ENCODE measurements around the gene NXNL2.

NXNL2 gene

GRCh38 chr9:88544245-88544644, 9.3 kb downstream of the NXNL2 start:
- no peaks in the 10 kb centered on the region for H3K79me2 ChIP-seq (ENCODE audit: insufficient read depth, low read length)
- H2AFZ ChIP-seq (ENCODE audit: low read depth, low read length, severe bottlenecking): no peak overlapping the region
- TF ChIP-seq EZH2phosphoT487 (conservative IDR thresholded peaks at IDR 0.05; ENCODE audit: low read length) (no peak), CTCF (IDR thresholded peaks at IDR 0.05; ENCODE audit: insufficient read depth, low read length, poor library complexity, severe bottlenecking) (no peak)
- no peaks in the 10 kb centered on the region for H3K9me3 ChIP-seq (ENCODE audit: insufficient read depth, low read length)
- no peak overlapping the region for H3K27ac ChIP-seq (ENCODE audit: low read depth, low read length)
- no peak overlapping the region for H3K9ac ChIP-seq (ENCODE audit: low read length)
- H3F3A ChIP-seq (ENCODE audit: insufficient read depth): no peaks in the 10 kb centered on the region
- no peaks in the 10 kb centered on the region for H4K20me1 ChIP-seq (ENCODE audit: low read depth, low read length)
- no peaks in the 10 kb centered on the region for H3K27me3 ChIP-seq (ENCODE audit: low read length)
- no peaks in the 10 kb centered on the region for H3K9me2 ChIP-seq (replicated peaks; ENCODE audit: insufficient read depth, low read length)
- H3K36me3 ChIP-seq (ENCODE audit: low read length): no peaks in the 10 kb centered on the region
- H3K4me3 ChIP-seq (ENCODE audit: insufficient read depth, low read length, poor library complexity, severe bottlenecking): no peak overlapping the region
- H3K4me2 ChIP-seq (ENCODE audit: low read depth, low read length, poor library complexity, severe bottlenecking): no peak overlapping the region

- H3K9ac ChIP-seq (ENCODE audit: low read length): no peak overlapping the region
- H3K9me3 ChIP-seq (ENCODE audit: insufficient read depth, low read length): no peaks in the 10 kb centered on the region
- H3K79me2 ChIP-seq (ENCODE audit: insufficient read depth, low read length): no peaks in the 10 kb centered on the region
- TF ChIP-seq EZH2phosphoT487 (conservative IDR thresholded peaks at IDR 0.05; ENCODE audit: low read length): no peak
- no peak for TF ChIP-seq CTCF (IDR thresholded peaks at IDR 0.05; ENCODE audit: insufficient read depth, low read length, poor library complexity, severe bottlenecking)
- no peak overlapping the region for H3K27ac ChIP-seq (ENCODE audit: low read depth, low read length)
- H2AFZ ChIP-seq (ENCODE audit: low read depth, low read length, severe bottlenecking): no peak overlapping the region
- H3F3A ChIP-seq (ENCODE audit: insufficient read depth): no peaks in the 10 kb centered on the region
- H3K27me3 ChIP-seq (ENCODE audit: low read length): no peaks in the 10 kb centered on the region
- H3K36me3 ChIP-seq (ENCODE audit: low read length): no peaks in the 10 kb centered on the region
- H3K4me2 ChIP-seq (ENCODE audit: low read depth, low read length, poor library complexity, severe bottlenecking): no peak overlapping the region
- H4K20me1 ChIP-seq (ENCODE audit: low read depth, low read length): no peaks in the 10 kb centered on the region
- no peaks in the 10 kb centered on the region for H3K9me2 ChIP-seq (replicated peaks; ENCODE audit: insufficient read depth, low read length)
- no peak overlapping the region for H3K4me3 ChIP-seq (ENCODE audit: insufficient read depth, low read length, poor library complexity, severe bottlenecking)
Observed at GRCh38 chr9:88551546-88552137, 16.7 kb downstream of the NXNL2 start.

GRCh38 chr9:88553350-88553749, 18.4 kb downstream of the NXNL2 start:
- Histone ChIP-seq H3K4me3 (ENCODE audit: insufficient read depth, low read length, poor library complexity, severe bottlenecking) (no peak overlapping the region), H4K20me1 (ENCODE audit: low read depth, low read length) (no peaks in the 10 kb centered on the region), H3K9ac (ENCODE audit: low read length) (no peak overlapping the region), H3K79me2 (ENCODE audit: insufficient read depth, low read length) (no peaks in the 10 kb centered on the region), H3K9me3 (ENCODE audit: insufficient read depth, low read length) (no peaks in the 10 kb centered on the region), H2AFZ (ENCODE audit: low read depth, low read length, severe bottlenecking) (no peak overlapping the region), H3K27ac (ENCODE audit: low read depth, low read length) (no peak overlapping the region), H3K9me2 (replicated peaks; ENCODE audit: insufficient read depth, low read length) (no peaks in the 10 kb centered on the region), H3F3A (ENCODE audit: insufficient read depth) (no peaks in the 10 kb centered on the region), H3K27me3 (ENCODE audit: low read length) (no peaks in the 10 kb centered on the region), H3K36me3 (ENCODE audit: low read length) (no peaks in the 10 kb centered on the region), H3K4me2 (ENCODE audit: low read depth, low read length, poor library complexity, severe bottlenecking) (no peak overlapping the region)
- no peak for TF ChIP-seq CTCF (IDR thresholded peaks at IDR 0.05; ENCODE audit: insufficient read depth, low read length, poor library complexity, severe bottlenecking)
- no peak for TF ChIP-seq EZH2phosphoT487 (conservative IDR thresholded peaks at IDR 0.05; ENCODE audit: low read length)
